GM23338 (cell line): ENCODE measurements around the gene CCDC9B. TPM values are rescaled to one million over a fixed set of nuclear protein-coding genes. Genes with fewer than 3 reads are reported as not detected.

ENCODE experiments used
- ATAC-seq: fragments of 200-7000 bp; cut with Tn5 transposase; 3 replicates; pipeline ENCODE4 v1.9.1; 2020
- DNase-seq: peaks from one replicate; pipeline ENCODE4 v3.0.0-alpha.2; 2015; ENCODE audit warnings: low spot score
- H2AFZ ChIP-seq: fragments of 200-600 bp; sonication (generic); 2 replicates; pipeline ENCODE4 v1.8.0; 2016; ENCODE audit warnings: antibody characterized with exemption, mild to moderate bottlenecking, moderate library complexity
- H3F3A ChIP-seq: fragments of 200-600 bp; sonication (generic); replicated peaks from 2 replicates; pipeline ENCODE4 v1.8.0; 2017; ENCODE audit warnings: antibody characterized with exemption, mixed run types, low read depth
- H3K27ac ChIP-seq: fragments of 200-600 bp; sonication (generic); 2 replicates; pipeline ENCODE4 v1.6.1; 2016; ENCODE audit warnings: low read depth
- H3K27me3 ChIP-seq: fragments of 200-600 bp; sonication (generic); 2 replicates; pipeline ENCODE4 v1.8.0; 2016; ENCODE audit warnings: mild to moderate bottlenecking, mixed run types, moderate library complexity; ENCODE audit not compliant: insufficient read depth
- H3K36me3 ChIP-seq: fragments of 200-600 bp; sonication (generic); 2 replicates; pipeline ENCODE4 v1.8.0; 2016; ENCODE audit warnings: mild to moderate bottlenecking; ENCODE audit not compliant: insufficient read depth
- H3K4me1 ChIP-seq: fragments of 200-600 bp; sonication (generic); 2 replicates; pipeline ENCODE4 v1.8.0; 2016; ENCODE audit warnings: mild to moderate bottlenecking, moderate library complexity; ENCODE audit not compliant: insufficient read depth
- H3K4me2 ChIP-seq: fragments of 200-600 bp; sonication (generic); 2 replicates; pipeline ENCODE4 v1.7.1; 2017; ENCODE audit warnings: mixed run types
- H3K4me3 ChIP-seq: fragments of 200-600 bp; sonication (generic); 2 replicates; pipeline ENCODE4 v1.6.1; 2016; ENCODE audit warnings: mixed run types
- H3K79me2 ChIP-seq: fragments of 200-600 bp; sonication (generic); replicated peaks from 2 replicates; pipeline ENCODE4 v1.8.0; 2017; ENCODE audit warnings: mild to moderate bottlenecking; ENCODE audit not compliant: insufficient read depth
- H3K9me2 ChIP-seq: fragments of 200-600 bp; sonication (generic); 2 replicates; pipeline ENCODE4 v1.8.0; 2017; ENCODE audit not compliant: insufficient read depth
- H4K20me1 ChIP-seq: fragments of 200-600 bp; sonication (generic); replicated peaks from 2 replicates; pipeline ENCODE4 v1.8.0; 2017; ENCODE audit warnings: mild to moderate bottlenecking; ENCODE audit not compliant: insufficient read depth
- H3K27ac Mint-ChIP-seq: 2 replicates; pipeline ENCODE4 v1.8.0; 2020; ENCODE audit warnings: inconsistent platforms, mild to moderate bottlenecking, moderate library complexity, mixed read lengths
- H3K27me3 Mint-ChIP-seq: 3 replicates; pipeline ENCODE4 v1.8.0; 2022; ENCODE audit warnings: low read depth, mild to moderate bottlenecking, moderate library complexity, mixed read lengths, inconsistent platforms; ENCODE audit not compliant: insufficient read depth, poor library complexity
- H3K36me3 Mint-ChIP-seq: 3 replicates; pipeline ENCODE4 v1.8.0; 2021; ENCODE audit warnings: low read depth, mild to moderate bottlenecking, inconsistent platforms, moderate library complexity, mixed read lengths
- H3K4me1 Mint-ChIP-seq: 3 replicates; pipeline ENCODE4 v1.8.0; 2020; ENCODE audit warnings: mild to moderate bottlenecking, inconsistent platforms, mixed read lengths
- H3K4me3 Mint-ChIP-seq: 3 replicates; pipeline ENCODE4 v1.8.0; 2021; ENCODE audit warnings: moderate library complexity, mild to moderate bottlenecking, inconsistent platforms, mixed read lengths
- H3K9me3 Mint-ChIP-seq: 3 replicates; pipeline ENCODE4 v1.8.0; 2020; ENCODE audit warnings: moderate library complexity, mild to moderate bottlenecking, inconsistent platforms, mixed read lengths
- CREB1 ChIP-seq: fragments of 250-450 bp; sonication (Bioruptor Pico); IDR thresholded peaks from 2 replicates; pipeline ENCODE4 v1.5.0; 2020; ENCODE audit warnings: low read depth, mild to moderate bottlenecking, moderate library complexity
- CTCF ChIP-seq, 2 experiments: fragments of 200-600 bp in 1 of 2; sonication (generic) in 1 of 2; conservative IDR thresholded peaks; 2 replicates each; pipeline versions ENCODE4 v1.5.1 to v1.6.1; 2016 to 2017; ENCODE audit warnings: antibody characterized with exemption in 2 of 2, low read depth in 2 of 2, mild to moderate bottlenecking in 2 of 2, moderate library complexity in 1 of 2
- EZH2 ChIP-seq: fragments of 200-600 bp; sonication (generic); IDR thresholded peaks from one replicate; pipeline ENCODE4 v1.8.0; 2017; ENCODE audit warnings: antibody characterized with exemption, mild to moderate bottlenecking, low read depth; ENCODE audit not compliant: unreplicated experiment
- EZH2phosphoT487 ChIP-seq: fragments of 200-600 bp; sonication (generic); IDR thresholded peaks from one replicate; pipeline ENCODE4 v1.8.1; 2018; ENCODE audit warnings: antibody characterized with exemption; ENCODE audit not compliant: unreplicated experiment
- NANOG ChIP-seq: IDR thresholded peaks from 2 replicates; pipeline ENCODE4 v1.6.1; 2016; ENCODE audit warnings: antibody characterized with exemption, borderline replicate concordance
- REST ChIP-seq: IDR thresholded peaks from one replicate; pipeline ENCODE4 v1.6.1; 2018; ENCODE audit warnings: antibody characterized with exemption; ENCODE audit not compliant: unreplicated experiment
- STAT1 ChIP-seq: IDR thresholded peaks from one replicate; pipeline ENCODE4 v1.6.1; 2016; ENCODE audit warnings: antibody characterized with exemption; ENCODE audit not compliant: unreplicated experiment
- ZNF114 ChIP-seq: fragments of 250-450 bp; sonication (Bioruptor Pico); IDR thresholded peaks from 2 replicates; pipeline ENCODE4 v1.5.0; 2020; ENCODE audit warnings: mild to moderate bottlenecking, moderate library complexity
- ZNF331 ChIP-seq: fragments of 250-450 bp; sonication (Bioruptor Pico); IDR thresholded peaks from 2 replicates; pipeline ENCODE4 v1.5.0; 2020; ENCODE audit warnings: low read depth, mild to moderate bottlenecking, moderate library complexity
- polyA plus RNA-seq: library from polyadenylated mRNA; unstranded; fragments of >200 nt; fragmentation: Nextera tagmentation; extraction: Ambion mirVana; gene quantifications from 2 replicates; pipeline ENCODE4 v1.2.1, GENCODE V29; 2016
- total RNA-seq: library from RNA; depleted of rRNA; stranded (reverse); fragments of >200 nt; shearing (Covaris generic); gene quantifications from 2 replicates; pipeline ENCODE4 v1.2.3, GENCODE V29; 2014
- TF ChIP-seq, protein P1 (sequence below): IDR thresholded peaks from 2 replicates; pipeline ENCODE4 v1.6.1; 2016; ENCODE audit warnings: antibody characterized with exemption
- TF ChIP-seq, protein P2 (sequence below): fragments of 250-450 bp; sonication (Bioruptor Pico); IDR thresholded peaks from 2 replicates; pipeline ENCODE4 v1.5.0; 2020; ENCODE audit warnings: mild to moderate bottlenecking, moderate library complexity

CCDC9B gene
- total and polyA plus RNA-seq, 2 experiments from 2014 or later: 0.18 to 0.97 TPM

DNA sequence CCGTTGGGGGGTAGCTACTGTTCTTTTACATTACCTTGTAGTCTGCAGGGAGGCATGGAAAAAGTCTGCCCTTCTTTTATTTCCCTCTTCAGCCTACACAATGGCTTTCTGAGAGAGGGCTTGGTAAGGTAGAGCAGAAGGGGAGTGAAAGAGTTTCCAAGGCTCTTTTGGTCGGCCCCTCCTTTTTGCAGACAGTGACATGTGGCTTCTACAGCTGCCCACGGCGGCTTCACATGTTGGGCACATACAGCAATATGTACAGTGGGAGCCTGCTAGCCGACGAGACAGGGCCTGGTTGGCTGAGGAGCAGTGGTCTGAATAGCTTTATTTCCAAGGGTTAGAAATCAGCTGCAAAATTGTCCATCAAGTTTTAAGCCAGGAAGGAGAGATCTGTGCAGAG lies 13.3 kb downstream of the CCDC9B start (continued):
- TF ChIP-seq, protein P1, sequence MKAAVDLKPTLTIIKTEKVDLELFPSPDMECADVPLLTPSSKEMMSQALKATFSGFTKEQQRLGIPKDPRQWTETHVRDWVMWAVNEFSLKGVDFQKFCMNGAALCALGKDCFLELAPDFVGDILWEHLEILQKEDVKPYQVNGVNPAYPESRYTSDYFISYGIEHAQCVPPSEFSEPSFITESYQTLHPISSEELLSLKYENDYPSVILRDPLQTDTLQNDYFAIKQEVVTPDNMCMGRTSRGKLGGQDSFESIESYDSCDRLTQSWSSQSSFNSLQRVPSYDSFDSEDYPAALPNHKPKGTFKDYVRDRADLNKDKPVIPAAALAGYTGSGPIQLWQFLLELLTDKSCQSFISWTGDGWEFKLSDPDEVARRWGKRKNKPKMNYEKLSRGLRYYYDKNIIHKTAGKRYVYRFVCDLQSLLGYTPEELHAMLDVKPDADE: no peak
- TF ChIP-seq NANOG: no peak
- no peak for TF ChIP-seq CREB1 (CRISPR knock-in tag)

GRCh38 chr15:40325700-40326099 lies 15.0 kb downstream of the CCDC9B start:
- Histone ChIP-seq H4K20me1 (peaks cover 10% of the 10 kb centered on the region), H3K4me2 (peak overlapping the region; percentile 89), H3K4me1 (peaks cover 61% of the 10 kb centered on the region), H3K27me3 (peaks cover 34% of the 10 kb centered on the region), H3K9me2 (no peaks in the 10 kb centered on the region), H3K27ac (no peak overlapping the region), H3F3A (peaks cover 16% of the 10 kb centered on the region; the same call in 1 of the 2 replicates), H3K79me2 (peaks cover 21% of the 10 kb centered on the region), H3K36me3 (no peaks in the 10 kb centered on the region), H2AFZ (no peak overlapping the region), H3K4me3 (peak overlapping the region; percentile 83)
- DNase-seq: no peak
- peaks cover 37% of the 10 kb centered on the region for H3K27me3 Mint-ChIP-seq
- H3K4me3 Mint-ChIP-seq: peak overlapping the region; percentile 79
- no peak overlapping the region for H3K27ac Mint-ChIP-seq
- H3K9me3 Mint-ChIP-seq: no peaks in the 10 kb centered on the region; the same call in 2 of the 3 replicates
- no peak for ATAC-seq
- peaks cover 67% of the 10 kb centered on the region for H3K4me1 Mint-ChIP-seq
- H3K36me3 Mint-ChIP-seq: peaks cover 20% of the 10 kb centered on the region
- no peak for TF ChIP-seq ZNF331
- TF ChIP-seq, protein P2, sequence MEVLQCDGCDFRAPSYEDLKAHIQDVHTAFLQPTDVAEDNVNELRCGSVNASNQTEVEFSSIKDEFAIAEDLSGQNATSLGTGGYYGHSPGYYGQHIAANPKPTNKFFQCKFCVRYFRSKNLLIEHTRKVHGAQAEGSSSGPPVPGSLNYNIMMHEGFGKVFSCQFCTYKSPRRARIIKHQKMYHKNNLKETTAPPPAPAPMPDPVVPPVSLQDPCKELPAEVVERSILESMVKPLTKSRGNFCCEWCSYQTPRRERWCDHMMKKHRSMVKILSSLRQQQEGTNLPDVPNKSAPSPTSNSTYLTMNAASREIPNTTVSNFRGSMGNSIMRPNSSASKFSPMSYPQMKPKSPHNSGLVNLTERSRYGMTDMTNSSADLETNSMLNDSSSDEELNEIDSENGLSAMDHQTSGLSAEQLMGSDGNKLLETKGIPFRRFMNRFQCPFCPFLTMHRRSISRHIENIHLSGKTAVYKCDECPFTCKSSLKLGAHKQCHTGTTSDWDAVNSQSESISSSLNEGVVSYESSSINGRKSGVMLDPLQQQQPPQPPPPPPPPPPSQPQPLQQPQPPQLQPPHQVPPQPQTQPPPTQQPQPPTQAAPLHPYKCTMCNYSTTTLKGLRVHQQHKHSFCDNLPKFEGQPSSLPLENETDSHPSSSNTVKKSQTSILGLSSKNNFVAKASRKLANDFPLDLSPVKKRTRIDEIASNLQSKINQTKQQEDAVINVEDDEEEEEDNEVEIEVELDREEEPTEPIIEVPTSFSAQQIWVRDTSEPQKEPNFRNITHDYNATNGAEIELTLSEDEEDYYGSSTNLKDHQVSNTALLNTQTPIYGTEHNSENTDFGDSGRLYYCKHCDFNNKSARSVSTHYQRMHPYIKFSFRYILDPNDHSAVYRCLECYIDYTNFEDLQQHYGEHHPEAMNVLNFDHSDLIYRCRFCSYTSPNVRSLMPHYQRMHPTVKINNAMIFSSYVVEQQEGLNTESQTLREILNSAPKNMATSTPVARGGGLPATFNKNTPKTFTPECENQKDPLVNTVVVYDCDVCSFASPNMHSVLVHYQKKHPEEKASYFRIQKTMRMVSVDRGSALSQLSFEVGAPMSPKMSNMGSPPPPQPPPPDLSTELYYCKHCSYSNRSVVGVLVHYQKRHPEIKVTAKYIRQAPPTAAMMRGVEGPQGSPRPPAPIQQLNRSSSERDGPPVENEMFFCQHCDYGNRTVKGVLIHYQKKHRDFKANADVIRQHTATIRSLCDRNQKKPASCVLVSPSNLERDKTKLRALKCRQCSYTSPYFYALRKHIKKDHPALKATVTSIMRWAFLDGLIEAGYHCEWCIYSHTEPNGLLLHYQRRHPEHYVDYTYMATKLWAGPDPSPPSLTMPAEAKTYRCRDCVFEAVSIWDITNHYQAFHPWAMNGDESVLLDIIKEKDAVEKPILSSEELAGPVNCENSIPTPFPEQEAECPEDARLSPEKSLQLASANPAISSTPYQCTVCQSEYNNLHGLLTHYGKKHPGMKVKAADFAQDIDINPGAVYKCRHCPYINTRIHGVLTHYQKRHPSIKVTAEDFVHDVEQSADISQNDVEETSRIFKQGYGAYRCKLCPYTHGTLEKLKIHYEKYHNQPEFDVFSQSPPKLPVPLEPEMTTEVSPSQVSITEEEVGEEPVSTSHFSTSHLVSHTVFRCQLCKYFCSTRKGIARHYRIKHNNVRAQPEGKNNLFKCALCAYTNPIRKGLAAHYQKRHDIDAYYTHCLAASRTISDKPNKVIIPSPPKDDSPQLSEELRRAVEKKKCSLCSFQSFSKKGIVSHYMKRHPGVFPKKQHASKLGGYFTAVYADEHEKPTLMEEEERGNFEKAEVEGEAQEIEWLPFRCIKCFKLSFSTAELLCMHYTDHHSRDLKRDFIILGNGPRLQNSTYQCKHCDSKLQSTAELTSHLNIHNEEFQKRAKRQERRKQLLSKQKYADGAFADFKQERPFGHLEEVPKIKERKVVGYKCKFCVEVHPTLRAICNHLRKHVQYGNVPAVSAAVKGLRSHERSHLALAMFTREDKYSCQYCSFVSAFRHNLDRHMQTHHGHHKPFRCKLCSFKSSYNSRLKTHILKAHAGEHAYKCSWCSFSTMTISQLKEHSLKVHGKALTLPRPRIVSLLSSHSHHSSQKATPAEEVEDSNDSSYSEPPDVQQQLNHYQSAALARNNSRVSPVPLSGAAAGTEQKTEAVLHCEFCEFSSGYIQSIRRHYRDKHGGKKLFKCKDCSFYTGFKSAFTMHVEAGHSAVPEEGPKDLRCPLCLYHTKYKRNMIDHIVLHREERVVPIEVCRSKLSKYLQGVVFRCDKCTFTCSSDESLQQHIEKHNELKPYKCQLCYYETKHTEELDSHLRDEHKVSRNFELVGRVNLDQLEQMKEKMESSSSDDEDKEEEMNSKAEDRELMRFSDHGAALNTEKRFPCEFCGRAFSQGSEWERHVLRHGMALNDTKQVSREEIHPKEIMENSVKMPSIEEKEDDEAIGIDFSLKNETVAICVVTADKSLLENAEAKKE (CRISPR knock-in tag): no peak
- TF ChIP-seq, protein P1: no peak
- TF ChIP-seq CTCF (conservative IDR thresholded peaks at IDR 0.05; ENCODE audit: low read depth in 2 of 2): no peak
- no peak for TF ChIP-seq CREB1 (CRISPR knock-in tag)
- no peak for TF ChIP-seq ZNF114 (CRISPR knock-in tag)
- no peak for TF ChIP-seq REST
- TF ChIP-seq NANOG: no peak
- TF ChIP-seq EZH2phosphoT487: no peak
- no peak for TF ChIP-seq EZH2
- TF ChIP-seq STAT1: no peak
